ENCODE measurements around the gene HSF5. TPM values are rescaled to one million over a fixed set of nuclear protein-coding genes. Genes with fewer than 3 reads are reported as not detected.

Gene HSF5
- total RNA-seq, 1 experiment from 2014 or later = not detected

Other genes with a start within 250 kb of the HSF5 start
- gene LPO, start 249.8 kb downstream of the HSF5 start, total RNA-seq (2014; rRNA removed) = not detected in 2 replicates
- not detected in 2 replicates for gene MPO, start 207.5 kb downstream of the HSF5 start, total RNA-seq (2014; rRNA removed)
- gene TSPOAP1, start 159.6 kb downstream of the HSF5 start, total RNA-seq (2014; rRNA removed) = 4.3 and 8.3 TPM in 2 replicates
- gene SUPT4H1, start 136.2 kb downstream of the HSF5 start, total RNA-seq (2014; rRNA removed) = 100.0 and 116 TPM in 2 replicates
- gene RNF43, start 70.9 kb downstream of the HSF5 start, total RNA-seq (2014; rRNA removed) = 3.8 and 8.5 TPM in 2 replicates
- 48.7 and 57.2 TPM in 2 replicates for gene MTMR4, start 26.2 kb upstream of the HSF5 start, total RNA-seq (2014; rRNA removed)
- gene TEX14, start 203.6 kb upstream of the HSF5 start, total RNA-seq (2014; rRNA removed) = 0.12 and 0.29 TPM in 2 replicates
- 58.9 and 71.1 TPM in 2 replicates for gene RAD51C, start 204.2 kb upstream of the HSF5 start, total RNA-seq (2014; rRNA removed)